Tibial artery (tissue), 4 donors: ENCODE data around the gene TLE1.

Experiments used
- DNase-seq, 2 donors: peaks; one replicate each; pipeline ENCODE4 v3.0.0-alpha.2; 2019
- H3K27ac ChIP-seq, 2 donors: fragments of 200-600 bp; sonication (generic) in 1 of 2; 1 replicate in 1 of 2; 2 replicates in 1 of 2; pipeline ENCODE4 v1.5.1; 2018 to 2019; ENCODE audit warnings: mild to moderate bottlenecking in 1 of 2
- H3K27me3 ChIP-seq, 2 donors: fragments of 200-600 bp; sonication (generic) in 1 of 2; one replicate each; pipeline versions ENCODE4 v1.5.1 to v1.6.0; 2016 to 2019
- H3K36me3 ChIP-seq, 3 donors: fragments of 200-600 bp; sonication (generic) in 2 of 3; one replicate each; pipeline ENCODE4 v1.5.1; 2016 to 2019; ENCODE audit warnings: mild to moderate bottlenecking in 2 of 3
- H3K4me1 ChIP-seq, 4 donors: fragments of 200-600 bp; sonication (generic) in 2 of 4; 1 replicate in 3 of 4; 2 replicates in 1 of 4; pipeline ENCODE4 v1.5.1; 2016 to 2019
- H3K4me3 ChIP-seq, 2 donors: fragments of 200-600 bp; sonication (generic) in 1 of 2; 1 replicate in 1 of 2; 2 replicates in 1 of 2; pipeline ENCODE4 v1.5.1; 2018 to 2019; ENCODE audit warnings: mild to moderate bottlenecking in 2 of 2
- H3K9me3 ChIP-seq, 3 donors: fragments of 200-600 bp; sonication (generic) in 1 of 3; one replicate each; pipeline ENCODE4 v1.5.1; 2016 to 2019
- CTCF ChIP-seq, 2 experiments: fragments of 200-600 bp in 1 of 2; fragments of 450-650 bp in 1 of 2; IDR thresholded peaks; one replicate each; pipeline ENCODE4 v1.5.1; 2017 to 2019; ENCODE audit warnings: antibody characterized with exemption in 2 of 2, mild to moderate bottlenecking in 1 of 2, moderate library complexity in 1 of 2
- intact Hi-C: fragments of 100-400 bp; cut with DNase I; formaldehyde crosslinking; loops from one replicate; pipeline ENCODE4 v1.15.0; 2023; ENCODE audit warnings: low total_unique reads

TLE1 gene

GRCh38 chr9:81632599-81632998 is 56.7 kb downstream of the TLE1 start:
- H3K4me1 ChIP-seq: peaks cover 0 to 26% (median 0%) of the 10 kb centered on the region in 4 donors
- intact Hi-C loops: no loop called here
- no peak for TF ChIP-seq CTCF (IDR thresholded peaks at IDR 0.05)
- peaks cover 0 to 24% (median 0%) of the 10 kb centered on the region in 3 donors for H3K36me3 ChIP-seq
- no peak for DNase-seq
- no peak overlapping the region for H3K4me3 ChIP-seq
- no peaks in the 10 kb centered on the region for H3K27me3 ChIP-seq
- no peak overlapping the region for H3K27ac ChIP-seq
- no peaks in the 10 kb centered on the region for H3K9me3 ChIP-seq

GRCh38 chr9:81631218-81631745 is 58.1 kb downstream of the TLE1 start:
- intact Hi-C loops: no loop called here
- peaks cover 0 to 24% (median 0%) of the 10 kb centered on the region in 3 donors for H3K36me3 ChIP-seq
- H3K4me1 ChIP-seq: peaks cover 0 to 23% (median 0%) of the 10 kb centered on the region in 4 donors
- TF ChIP-seq CTCF (IDR thresholded peaks at IDR 0.05): no peak
- no peak overlapping the region for H3K4me3 ChIP-seq
- no peaks in the 10 kb centered on the region for H3K27me3 ChIP-seq
- H3K27ac ChIP-seq: no peak overlapping the region
- no peaks in the 10 kb centered on the region for H3K9me3 ChIP-seq
- DNase-seq: no peak

- no peak for DNase-seq
- no peak overlapping the region for H3K27ac ChIP-seq
- intact Hi-C loops: no loop called here
- no peaks in the 10 kb centered on the region for H3K9me3 ChIP-seq
- H3K4me3 ChIP-seq: no peak overlapping the region
- peaks cover 0 to 24% (median 0%) of the 10 kb centered on the region in 3 donors for H3K36me3 ChIP-seq
- no peak for TF ChIP-seq CTCF (IDR thresholded peaks at IDR 0.05)
- H3K27me3 ChIP-seq: no peaks in the 10 kb centered on the region
- H3K4me1 ChIP-seq: peaks cover 0 to 16% (median 0%) of the 10 kb centered on the region in 4 donors
These were observed 59.9 kb downstream of the TLE1 start for GRCh38 chr9:81629440-81629839.

- no peak for TF ChIP-seq CTCF (IDR thresholded peaks at IDR 0.05)
- Histone ChIP-seq H3K4me3 (no peak overlapping the region), H3K27ac (no peak overlapping the region), H3K4me1 (peaks cover 0 to 13% (median 0%) of the 10 kb centered on the region in 4 donors), H3K9me3 (no peaks in the 10 kb centered on the region), H3K36me3 (peaks cover 0 to 20% (median 0%) of the 10 kb centered on the region in 3 donors), H3K27me3 (no peaks in the 10 kb centered on the region)
- intact Hi-C loops: no loop called here
- no peak for DNase-seq
These were observed 60.5 kb downstream of the TLE1 start for GRCh38 chr9:81628897-81629296.

GRCh38 chr9:81627481-81627880 is 61.9 kb downstream of the TLE1 start:
- Histone ChIP-seq H3K9me3 (no peaks in the 10 kb centered on the region), H3K27me3 (no peaks in the 10 kb centered on the region), H3K36me3 (peaks cover 0 to 11% (median 0%) of the 10 kb centered on the region in 3 donors), H3K4me3 (no peak overlapping the region), H3K4me1 (peaks cover 0 to 2% (median 0%) of the 10 kb centered on the region in 4 donors), H3K27ac (no peak overlapping the region)
- intact Hi-C loops: no loop called here
- no peak for DNase-seq
- no peak for TF ChIP-seq CTCF (IDR thresholded peaks at IDR 0.05)

GRCh38 chr9:81626511-81626910 is 62.8 kb downstream of the TLE1 start:
- DNase-seq: no peak
- Histone ChIP-seq H3K9me3 (no peaks in the 10 kb centered on the region), H3K4me1 (no peaks in the 10 kb centered on the region), H3K27ac (no peak overlapping the region), H3K4me3 (no peak overlapping the region), H3K36me3 (peaks cover 0 to 6% (median 0%) of the 10 kb centered on the region in 3 donors), H3K27me3 (no peaks in the 10 kb centered on the region)
- intact Hi-C loops: no loop called here
- no peak for TF ChIP-seq CTCF (IDR thresholded peaks at IDR 0.05)
